Right atrium auricular region (tissue), 2 donors: ENCODE results near the gene PCGF2. TPM values are rescaled to one million over a fixed set of nuclear protein-coding genes. Genes with fewer than 3 reads are reported as not detected.

Source experiments
- DNase-seq: peaks from one replicate; pipeline ENCODE4 v3.0.0-alpha.2; 2019; ENCODE audit warnings: low spot score
- H3K27ac ChIP-seq, 2 donors: fragments of 200-600 bp; sonication (generic); 1 replicate in 1 of 2; 2 replicates in 1 of 2; pipeline ENCODE4 v1.5.1; 2016 to 2019
- H3K27me3 ChIP-seq, 2 donors: fragments of 200-600 bp; sonication (generic); one replicate each; pipeline versions ENCODE4 v1.5.1 to v1.6.0; 2017 to 2019
- H3K36me3 ChIP-seq: fragments of 200-600 bp; sonication (generic); one replicate; pipeline ENCODE4 v1.5.1; 2016
- H3K4me1 ChIP-seq, 2 donors: fragments of 200-600 bp; sonication (generic); one replicate each; pipeline versions ENCODE4 v1.5.1 to v1.6.0; 2017 to 2019
- H3K4me3 ChIP-seq, 2 donors: fragments of 200-600 bp; sonication (generic); 1 replicate in 1 of 2; 2 replicates in 1 of 2; pipeline ENCODE4 v1.5.1; 2017 to 2019; ENCODE audit warnings: mild to moderate bottlenecking in 1 of 2, moderate library complexity in 1 of 2
- H3K9me3 ChIP-seq, 2 donors: fragments of 200-600 bp; sonication (generic); one replicate each; pipeline ENCODE4 v1.5.1; 2019
- CTCF ChIP-seq, 2 donors: fragments of 200-600 bp; sonication (generic); IDR thresholded peaks; one replicate each; pipeline ENCODE4 v1.5.1; 2019; ENCODE audit warnings: antibody characterized with exemption in 2 of 2
- total RNA-seq, 2 donors: library from RNA; depleted of rRNA; stranded (reverse); fragments of >200 nt; gene quantifications; one replicate each; pipeline ENCODE4 v1.1.0, GENCODE V29; 2016

The PCGF2 gene
- total RNA-seq, 2 donors from 2014 or later = 5.9 to 12.1 TPM

- no peaks in the 10 kb centered on the region for H3K27me3 ChIP-seq
- no peak overlapping the region for H3K4me3 ChIP-seq
- DNase-seq = no peak
- no peak for TF ChIP-seq CTCF (IDR thresholded peaks at IDR 0.05)
- H3K4me1 ChIP-seq = peaks cover 0 to 5% of the 10 kb centered on the region in 2 donors
- H3K27ac ChIP-seq = no peak overlapping the region
- peaks cover 89% of the 10 kb centered on the region for H3K36me3 ChIP-seq
- H3K9me3 ChIP-seq = no peaks in the 10 kb centered on the region
These were observed 30.9 kb downstream of the PCGF2 start for GRCh38 chr17:38717139-38717745.

GRCh38 chr17:38716368-38717005 lies 31.6 kb downstream of the PCGF2 start:
- no peak for TF ChIP-seq CTCF (IDR thresholded peaks at IDR 0.05)

DNA sequence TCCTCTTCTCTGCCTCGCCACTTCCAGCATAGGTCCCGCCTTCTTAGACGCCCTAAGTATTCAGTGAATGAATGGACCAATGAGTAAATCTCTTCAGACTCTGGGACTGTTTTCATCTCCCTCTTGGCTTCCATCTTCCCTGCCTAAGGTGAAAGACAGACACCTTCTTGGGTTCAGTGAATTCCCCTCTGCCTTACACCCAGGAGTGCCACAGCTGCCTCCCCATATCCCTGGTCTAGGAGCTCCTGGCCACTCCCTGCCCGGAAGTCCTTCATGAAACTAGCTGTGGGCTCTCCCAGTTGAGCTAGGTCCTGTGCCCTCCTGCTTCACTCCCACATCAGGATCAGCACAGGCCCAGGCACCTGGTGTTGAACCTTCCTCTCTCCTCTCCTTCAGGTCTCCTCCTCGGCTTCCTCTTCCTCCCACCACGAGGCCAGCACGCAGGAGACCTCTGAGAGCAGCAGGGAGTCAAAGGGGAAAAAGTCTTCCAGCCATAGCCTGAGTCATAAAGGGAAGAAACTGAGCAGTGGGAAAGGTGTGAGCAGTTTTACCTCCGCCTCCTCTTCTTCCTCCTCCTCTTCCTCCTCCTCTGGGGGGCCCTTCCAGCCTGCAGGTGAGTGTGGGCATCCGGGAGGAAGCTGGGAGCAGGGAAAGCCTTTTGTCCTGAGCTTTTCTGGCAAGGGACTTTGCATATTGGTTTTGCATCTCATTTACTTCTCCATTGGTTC lies 32.8 kb downstream of the PCGF2 start:
- Histone ChIP-seq H3K27me3 (no peaks in the 10 kb centered on the region), H3K9me3 (no peaks in the 10 kb centered on the region), H3K4me1 (peaks cover 0 to 23% of the 10 kb centered on the region in 2 donors), H3K27ac (no peak overlapping the region), H3K4me3 (no peak overlapping the region), H3K36me3 (peaks cover 84% of the 10 kb centered on the region)
- DNase-seq = no peak
- TF ChIP-seq CTCF (IDR thresholded peaks at IDR 0.05) = no peak

More at GRCh38 chr17:38716368-38717005, 31.6 kb downstream of the PCGF2 start:
- no peak overlapping the region for H3K4me3 ChIP-seq
- H3K9me3 ChIP-seq = no peaks in the 10 kb centered on the region
- H3K4me1 ChIP-seq = peaks cover 0 to 12% of the 10 kb centered on the region in 2 donors
- DNase-seq = no peak
- H3K27me3 ChIP-seq = no peaks in the 10 kb centered on the region
- H3K27ac ChIP-seq = no peak overlapping the region
- peaks cover 89% of the 10 kb centered on the region for H3K36me3 ChIP-seq

GRCh38 chr17:38713456-38714075 lies 34.6 kb downstream of the PCGF2 start:
- Histone ChIP-seq H3K27me3 (no peaks in the 10 kb centered on the region), H3K36me3 (peaks cover 79% of the 10 kb centered on the region), H3K4me1 (peaks cover 0 to 38% of the 10 kb centered on the region in 2 donors), H3K9me3 (no peaks in the 10 kb centered on the region), H3K4me3 (no peak overlapping the region), H3K27ac (peak overlapping the region in 1 of 2 donors; percentile 86)
- no peak for TF ChIP-seq CTCF (IDR thresholded peaks at IDR 0.05)
- no peak for DNase-seq

DNA sequence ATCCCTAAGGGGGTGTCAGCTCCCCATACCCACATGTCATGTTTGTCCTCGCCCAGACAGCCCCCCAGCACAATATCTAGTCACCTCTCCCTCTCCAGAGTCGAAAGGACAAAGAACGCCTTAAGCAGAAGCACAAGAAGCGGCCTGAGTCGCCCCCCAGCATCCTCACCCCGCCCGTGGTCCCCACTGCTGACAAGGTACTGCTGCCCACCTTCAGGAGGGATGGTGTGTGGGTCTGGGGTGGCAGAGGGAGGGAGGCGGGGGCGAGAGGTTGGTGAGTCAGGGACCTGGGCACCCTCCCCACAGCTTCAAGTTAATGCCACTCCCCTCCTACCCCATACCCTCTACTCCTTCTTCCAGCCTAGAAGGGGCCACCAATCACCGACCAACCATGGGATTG lies 35.5 kb downstream of the PCGF2 start:
- Histone ChIP-seq H3K9me3 (no peaks in the 10 kb centered on the region), H3K36me3 (peaks cover 79% of the 10 kb centered on the region), H3K4me3 (no peak overlapping the region), H3K27me3 (no peaks in the 10 kb centered on the region), H3K27ac (peak overlapping the region; percentile 53 to 86), H3K4me1 (peaks cover 0 to 41% of the 10 kb centered on the region in 2 donors)
- DNase-seq = no peak
- TF ChIP-seq CTCF (IDR thresholded peaks at IDR 0.05) = no peak
